HG02571 (cell line): ENCODE results near the gene ZC3H7A.
"Not testable (repeated sequence)": the region's sequence is repeated elsewhere in the genome, so short reads cannot be mapped to it uniquely, and the experiment has no call there.

Source experiments
- ATAC-seq: cut with Tn5 transposase; IDR thresholded peaks from one replicate; pipeline ENCODE4 v1.9.1; 2021; ENCODE audit warnings: mild to moderate bottlenecking, moderate library complexity; ENCODE audit not compliant: unreplicated experiment

ZC3H7A gene

GRCh38 chr16:11797166-11797956 lies at the start of gene ZC3H7A:
Gene ZC3H7A, minus strand, starts transcription at chr16:11797258. Its CDS starts 14,904 bp downstream, at chr16:11782354.
- peak; percentile 89 for ATAC-seq

DNA sequence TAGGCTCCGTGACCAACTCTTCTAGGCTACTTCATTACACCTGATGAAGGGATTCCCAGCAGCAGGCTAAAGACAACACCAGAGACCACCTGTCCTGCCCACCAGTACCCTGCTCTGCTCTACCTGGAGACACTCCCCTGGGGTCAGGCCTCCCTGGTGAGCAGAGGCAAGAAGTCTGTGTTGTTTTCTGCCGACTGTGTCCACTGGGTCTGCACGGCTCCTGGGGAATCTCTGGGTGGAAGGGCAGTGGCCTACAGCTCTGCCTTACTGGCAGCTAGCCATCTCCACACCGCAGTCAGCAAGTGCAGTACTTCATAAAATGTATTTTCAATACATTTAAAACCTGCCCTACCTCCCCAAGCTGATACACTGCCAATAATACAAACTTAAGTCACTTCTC lies 47.4 kb upstream of the ZC3H7A start:
- no peak for ATAC-seq

- ATAC-seq = no peak
These were observed 46.8 kb upstream of the ZC3H7A start for GRCh38 chr16:11843861-11844260.

GRCh38 chr16:11843206-11843605 lies 46.1 kb upstream of the ZC3H7A start:
- ATAC-seq = no peak

DNA sequence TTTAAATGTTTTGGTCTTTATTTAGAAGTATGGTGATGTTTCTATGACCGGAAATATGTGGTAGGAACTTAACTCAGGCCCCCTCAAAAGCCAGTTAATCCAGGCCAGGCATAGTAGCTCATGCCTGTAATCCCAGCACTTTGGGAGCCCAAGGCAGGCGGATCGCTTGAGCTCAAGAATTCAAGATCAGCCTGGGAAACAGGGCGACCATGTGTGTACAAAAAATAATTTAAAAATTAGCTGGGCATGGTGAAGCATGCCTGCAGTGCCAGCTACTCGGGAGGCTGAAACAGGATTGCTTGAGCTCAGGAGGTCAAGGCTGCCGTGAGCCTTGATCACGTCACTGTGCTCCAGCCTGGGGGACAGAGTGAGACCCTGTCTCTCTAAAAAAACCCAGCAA lies 44.0 kb upstream of the ZC3H7A start:
- ATAC-seq = no peak

DNA sequence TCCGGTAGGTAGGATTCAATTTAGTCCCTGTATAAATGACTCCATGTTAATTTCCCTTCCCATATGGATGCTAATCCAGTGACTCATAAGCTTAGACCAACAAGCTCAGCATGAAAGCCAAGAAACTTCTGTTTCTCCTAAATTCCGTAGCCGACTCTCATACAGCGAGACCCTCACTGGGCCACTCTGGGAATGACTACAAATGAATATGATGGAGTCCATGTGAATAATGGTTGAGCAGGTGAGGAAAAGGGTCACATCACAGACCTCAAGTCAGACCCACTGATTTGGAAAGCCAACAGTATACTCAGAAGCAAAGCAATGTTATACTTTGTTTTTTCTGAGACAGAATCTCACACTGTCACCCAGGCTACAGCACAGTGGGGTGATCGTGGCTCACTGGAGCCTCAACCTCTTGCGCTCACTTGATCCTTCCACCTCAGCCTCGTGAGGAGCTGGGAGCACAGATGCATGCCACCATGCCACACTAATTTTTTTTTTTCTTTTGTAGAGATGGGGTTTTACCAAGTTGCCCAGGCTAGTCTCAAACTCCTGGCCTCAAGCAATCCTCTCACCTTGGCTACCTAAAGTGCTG lies 39.7 kb upstream of the ZC3H7A start:
- ATAC-seq = no peak

DNA sequence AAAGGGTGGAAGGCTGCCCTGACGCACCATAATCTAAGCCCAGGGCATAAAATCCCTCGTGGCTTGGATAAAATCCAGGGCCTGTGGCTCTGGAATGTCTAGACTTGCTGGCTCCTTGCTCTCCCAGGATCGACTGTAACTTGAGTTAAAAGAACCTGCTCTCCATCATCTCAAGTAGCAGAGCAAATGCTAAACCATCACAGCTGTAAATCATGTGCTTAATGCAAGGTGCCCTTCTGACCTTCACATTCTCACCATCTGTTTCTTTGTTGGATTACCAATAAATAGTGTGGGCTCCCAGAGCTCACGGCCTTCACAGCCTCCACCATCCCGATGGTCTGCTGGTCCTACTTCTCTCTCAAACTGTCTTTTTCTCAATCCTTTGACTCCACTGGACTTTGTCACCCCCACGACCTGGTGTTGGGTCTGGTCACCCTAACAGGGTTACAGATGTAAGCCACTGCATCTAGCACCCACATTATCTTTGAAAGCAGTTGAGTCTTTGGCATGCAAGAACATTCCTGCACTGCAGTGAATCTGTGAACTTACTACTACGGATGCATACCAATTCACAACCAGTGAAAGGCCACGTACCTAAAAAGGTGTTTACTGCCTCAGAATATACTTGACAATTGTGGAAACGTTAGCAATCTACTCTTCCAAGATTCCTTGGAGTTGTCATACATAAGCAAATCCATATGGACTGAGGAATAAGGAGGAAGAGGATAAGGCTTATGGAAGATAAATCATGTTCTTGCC lies 39.0 kb upstream of the ZC3H7A start:
- ATAC-seq = no peak

DNA sequence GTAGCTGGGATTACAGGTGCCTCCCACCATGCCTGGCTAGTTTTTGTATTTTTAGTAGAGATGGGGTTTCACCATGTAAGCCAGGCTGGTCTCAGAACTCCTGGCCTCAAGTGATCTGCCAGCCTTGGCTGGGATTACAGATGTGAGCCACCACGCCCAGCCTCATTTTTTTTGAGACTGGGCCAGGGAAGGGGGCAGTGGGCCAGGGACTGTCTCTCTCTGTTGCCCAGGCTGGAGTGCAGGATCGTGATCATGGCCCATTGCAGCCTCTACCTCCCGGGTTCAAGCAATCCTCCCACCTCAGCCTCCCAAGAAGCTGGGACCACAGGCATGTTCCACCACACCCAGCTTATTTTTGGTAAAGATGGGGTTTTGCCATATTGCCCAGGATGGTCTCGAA lies 38.3 kb upstream of the ZC3H7A start:
- no peak for ATAC-seq

- no peak for ATAC-seq
These were observed 37.1 kb upstream of the ZC3H7A start for GRCh38 chr16:11833951-11834695.

DNA sequence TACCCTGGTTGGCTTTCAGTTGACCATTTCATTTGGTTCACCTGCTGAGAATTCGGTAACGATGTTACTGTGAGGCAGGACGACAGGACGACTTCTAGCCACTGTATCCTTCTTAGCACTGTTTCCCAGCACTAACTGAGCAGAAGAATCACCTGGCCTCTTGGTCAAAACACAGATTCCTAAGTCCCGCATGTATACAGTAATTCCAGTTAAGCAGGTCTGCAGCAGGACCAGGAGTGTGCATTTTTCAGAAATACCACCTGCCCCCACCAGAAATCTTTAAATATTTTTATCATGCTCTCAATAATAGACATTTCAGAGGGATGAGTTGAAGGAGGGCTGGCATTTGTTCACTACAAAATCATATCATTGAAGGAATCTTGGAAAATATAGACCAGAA lies 31.6 kb upstream of the ZC3H7A start:
- ATAC-seq = no peak

DNA sequence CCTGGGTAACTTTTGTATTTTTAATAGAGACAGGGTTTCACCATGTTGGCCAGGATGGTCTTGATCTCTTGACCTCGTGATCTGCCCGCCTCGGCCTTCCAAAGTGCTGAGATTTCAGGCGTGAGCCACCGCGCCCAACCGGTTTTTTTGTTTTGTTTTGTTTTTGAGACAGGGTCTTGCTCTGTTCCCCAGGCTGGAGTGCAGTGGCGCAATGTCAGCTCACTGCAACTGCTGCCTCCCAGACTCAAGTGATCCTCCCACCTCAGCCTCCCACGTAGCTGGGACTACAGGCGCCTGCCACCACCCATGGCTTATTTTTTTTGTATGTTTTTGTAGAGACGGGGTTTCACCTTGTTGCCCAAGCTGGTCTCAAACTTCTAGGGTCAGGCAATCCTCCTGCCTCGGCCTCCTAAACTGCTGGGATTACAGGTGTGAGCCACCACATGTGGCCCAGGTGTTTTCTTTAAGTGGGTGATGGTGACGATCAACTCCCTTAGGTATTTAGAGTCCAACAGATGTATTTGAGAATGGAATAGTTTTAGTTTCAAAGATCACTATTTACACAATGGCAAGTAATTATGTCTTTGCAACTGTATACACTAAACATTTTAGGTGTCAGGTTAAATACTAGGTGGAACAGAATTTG lies 28.6 kb upstream of the ZC3H7A start:
- ATAC-seq = not testable (repeated sequence)

DNA sequence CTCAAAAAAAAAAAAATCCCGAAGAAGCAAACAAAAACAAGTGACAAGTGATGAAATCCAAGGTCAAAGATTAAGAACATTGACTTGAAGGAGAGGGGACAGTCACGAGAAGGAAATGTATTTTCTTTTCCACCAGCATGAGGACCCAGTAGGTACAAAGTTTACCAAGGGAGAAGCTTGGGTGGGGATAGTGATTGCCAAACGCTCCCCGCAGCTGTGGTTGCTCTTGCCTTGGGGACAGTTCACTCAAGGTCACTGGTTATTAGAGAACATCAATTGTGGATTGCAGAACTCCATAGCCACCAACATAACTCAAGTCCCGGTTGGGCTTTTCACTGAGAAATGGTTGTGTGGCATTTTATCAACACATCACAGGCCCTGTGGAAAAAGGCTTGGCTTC lies 27.3 kb upstream of the ZC3H7A start:
- ATAC-seq = no peak

DNA sequence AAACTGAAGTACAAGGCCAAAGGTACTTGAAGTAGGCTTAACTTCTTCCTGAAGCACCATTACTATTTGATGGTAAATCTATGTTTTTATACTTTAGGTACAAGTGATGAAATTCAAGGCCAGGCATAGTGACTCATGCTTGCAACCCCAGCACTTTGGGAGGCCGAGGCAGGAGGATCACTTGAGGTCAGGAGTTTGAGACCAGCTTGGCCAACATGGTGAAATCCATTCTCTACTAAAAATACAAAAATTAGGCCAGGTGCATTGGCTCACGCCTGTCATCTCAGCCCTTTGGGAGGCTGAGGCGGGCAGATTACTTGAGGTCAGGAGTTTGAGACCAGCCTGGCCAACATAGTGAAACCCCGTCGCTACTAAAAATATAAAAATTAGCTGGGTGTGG lies 26.6 kb upstream of the ZC3H7A start:
- ATAC-seq = not testable (repeated sequence)

GRCh38 chr16:11819798-11820197 lies 22.7 kb upstream of the ZC3H7A start:
- no peak for ATAC-seq

- not testable (repeated sequence) for ATAC-seq
These were observed 21.9 kb upstream of the ZC3H7A start for GRCh38 chr16:11818970-11819369.

DNA sequence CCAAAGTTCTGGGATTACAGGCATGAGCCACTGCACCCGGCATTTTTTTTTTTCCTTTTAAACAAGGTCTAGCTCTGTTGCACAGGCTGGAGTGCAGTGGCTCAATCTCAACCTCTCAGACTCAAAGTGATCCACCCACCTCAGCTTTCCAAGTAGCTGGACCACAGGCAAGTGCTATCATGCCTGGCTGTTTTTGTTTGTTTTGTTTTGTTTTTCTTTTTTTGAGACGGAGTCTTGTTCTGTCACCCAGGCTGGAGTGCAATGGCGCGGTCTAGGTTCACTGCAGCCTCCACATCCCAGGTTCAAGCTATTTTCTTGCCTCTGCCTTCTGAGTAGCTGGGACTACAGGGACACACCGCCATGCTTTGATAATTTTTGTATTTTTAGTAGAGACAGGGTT lies 19.1 kb upstream of the ZC3H7A start:
- ATAC-seq = no peak

DNA sequence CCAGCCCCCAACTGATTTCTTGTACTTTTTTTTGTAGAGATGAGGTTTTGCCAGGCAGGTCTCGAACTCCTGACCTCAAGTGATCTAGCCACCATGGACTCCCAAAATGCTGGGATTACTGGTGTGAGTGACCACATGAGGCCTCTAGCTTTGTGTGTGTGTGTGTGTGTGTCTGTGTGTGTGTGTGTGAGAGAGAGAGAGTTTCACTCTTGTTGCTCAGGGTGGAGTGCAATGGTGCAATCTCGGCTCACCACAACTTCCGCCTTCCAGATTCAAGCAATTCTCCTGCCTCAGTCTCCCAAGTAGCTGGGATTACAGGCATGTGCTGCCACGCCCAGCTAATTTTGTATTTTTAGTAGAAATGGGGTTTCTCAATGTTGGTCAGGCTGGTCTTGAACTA lies 17.7 kb upstream of the ZC3H7A start:
- not testable (repeated sequence) for ATAC-seq

- no peak for ATAC-seq
These were observed 9.7 kb upstream of the ZC3H7A start for GRCh38 chr16:11806721-11807120.

GRCh38 chr16:11805556-11805955 lies 8.5 kb upstream of the ZC3H7A start:
- ATAC-seq = no peak

DNA sequence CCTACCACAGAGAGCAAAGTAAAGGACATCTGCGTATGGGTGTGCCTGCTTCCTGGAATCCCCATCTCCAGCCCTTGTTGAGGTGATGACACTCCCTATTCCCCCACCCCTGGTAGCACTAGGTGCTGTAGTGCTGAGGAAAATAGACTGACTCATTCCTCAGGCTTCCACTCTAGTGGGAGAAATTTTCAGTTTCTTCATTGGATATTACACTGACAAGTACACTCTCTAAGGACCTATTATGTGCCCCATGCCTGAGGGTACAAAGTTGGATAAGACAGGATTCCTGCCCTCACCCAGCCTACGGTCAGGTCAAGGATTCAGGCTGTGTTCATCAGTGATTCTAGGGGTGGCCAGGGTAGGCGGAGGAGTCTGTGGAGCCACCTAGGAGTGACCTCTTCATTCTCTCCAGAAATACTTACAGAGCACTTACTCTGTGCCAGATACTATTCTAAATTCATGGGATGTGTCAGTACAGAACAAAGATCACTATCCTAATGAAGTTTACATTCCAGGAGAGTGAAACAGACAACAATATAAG lies 4.5 kb upstream of the ZC3H7A start:
- ATAC-seq = no peak

GRCh38 chr16:11800382-11800718 lies 3.3 kb upstream of the ZC3H7A start:
- no peak for ATAC-seq
